ENCODE data around the gene UNCX. TPM values are rescaled to one million over a fixed set of nuclear protein-coding genes. Genes with fewer than 3 reads are reported as not detected.

UNCX gene
- total RNA-seq, 1 experiment from 2014 or later = not detected

GRCh38 chr7:1247527-1248041 is 14.9 kb downstream of the UNCX start:
- ATAC-seq = no peak
- TF ChIP-seq CBX3 (IDR thresholded peaks at IDR 0.05; ENCODE audit: low read depth) (no peak), FOSL1 (IDR thresholded peaks at IDR 0.05; ENCODE audit: low read depth) (no peak), ELF1 (IDR thresholded peaks at IDR 0.05; ENCODE audit: borderline replicate concordance, low read depth) (no peak), SIN3A (IDR thresholded peaks at IDR 0.05; ENCODE audit: low read depth) (no peak), SP1 (IDR thresholded peaks at IDR 0.05; ENCODE audit: low read depth) (no peak), POLR2AphosphoS5 (IDR thresholded peaks at IDR 0.05; ENCODE audit: low read depth, low read length) (no peak), TCF7L2 (IDR thresholded peaks at IDR 0.05; ENCODE audit: borderline replicate concordance, extremely low read depth, insufficient read depth, insufficient read length) (no peak), EZH2phosphoT487 (IDR thresholded peaks at IDR 0.05; ENCODE audit: borderline replicate concordance) (no peak), POLR2A (IDR thresholded peaks at IDR 0.05; ENCODE audit: borderline replicate concordance, extremely low read depth, insufficient read depth, insufficient read length) (no peak)
- TF ChIP-seq, protein P1, sequence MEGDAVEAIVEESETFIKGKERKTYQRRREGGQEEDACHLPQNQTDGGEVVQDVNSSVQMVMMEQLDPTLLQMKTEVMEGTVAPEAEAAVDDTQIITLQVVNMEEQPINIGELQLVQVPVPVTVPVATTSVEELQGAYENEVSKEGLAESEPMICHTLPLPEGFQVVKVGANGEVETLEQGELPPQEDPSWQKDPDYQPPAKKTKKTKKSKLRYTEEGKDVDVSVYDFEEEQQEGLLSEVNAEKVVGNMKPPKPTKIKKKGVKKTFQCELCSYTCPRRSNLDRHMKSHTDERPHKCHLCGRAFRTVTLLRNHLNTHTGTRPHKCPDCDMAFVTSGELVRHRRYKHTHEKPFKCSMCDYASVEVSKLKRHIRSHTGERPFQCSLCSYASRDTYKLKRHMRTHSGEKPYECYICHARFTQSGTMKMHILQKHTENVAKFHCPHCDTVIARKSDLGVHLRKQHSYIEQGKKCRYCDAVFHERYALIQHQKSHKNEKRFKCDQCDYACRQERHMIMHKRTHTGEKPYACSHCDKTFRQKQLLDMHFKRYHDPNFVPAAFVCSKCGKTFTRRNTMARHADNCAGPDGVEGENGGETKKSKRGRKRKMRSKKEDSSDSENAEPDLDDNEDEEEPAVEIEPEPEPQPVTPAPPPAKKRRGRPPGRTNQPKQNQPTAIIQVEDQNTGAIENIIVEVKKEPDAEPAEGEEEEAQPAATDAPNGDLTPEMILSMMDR (IDR thresholded peaks at IDR 0.05 in 2 of 3, conservative IDR thresholded peaks at IDR 0.05 in 1 of 3; ENCODE audit: borderline replicate concordance in 1 of 3, insufficient read depth in 1 of 3, low read depth in 2 of 3, low read length in 2 of 3) = no peak
- TF ChIP-seq, protein P2, sequence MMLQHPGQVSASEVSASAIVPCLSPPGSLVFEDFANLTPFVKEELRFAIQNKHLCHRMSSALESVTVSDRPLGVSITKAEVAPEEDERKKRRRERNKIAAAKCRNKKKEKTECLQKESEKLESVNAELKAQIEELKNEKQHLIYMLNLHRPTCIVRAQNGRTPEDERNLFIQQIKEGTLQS (IDR thresholded peaks at IDR 0.05) = no peak
- TF ChIP-seq, protein P3, sequence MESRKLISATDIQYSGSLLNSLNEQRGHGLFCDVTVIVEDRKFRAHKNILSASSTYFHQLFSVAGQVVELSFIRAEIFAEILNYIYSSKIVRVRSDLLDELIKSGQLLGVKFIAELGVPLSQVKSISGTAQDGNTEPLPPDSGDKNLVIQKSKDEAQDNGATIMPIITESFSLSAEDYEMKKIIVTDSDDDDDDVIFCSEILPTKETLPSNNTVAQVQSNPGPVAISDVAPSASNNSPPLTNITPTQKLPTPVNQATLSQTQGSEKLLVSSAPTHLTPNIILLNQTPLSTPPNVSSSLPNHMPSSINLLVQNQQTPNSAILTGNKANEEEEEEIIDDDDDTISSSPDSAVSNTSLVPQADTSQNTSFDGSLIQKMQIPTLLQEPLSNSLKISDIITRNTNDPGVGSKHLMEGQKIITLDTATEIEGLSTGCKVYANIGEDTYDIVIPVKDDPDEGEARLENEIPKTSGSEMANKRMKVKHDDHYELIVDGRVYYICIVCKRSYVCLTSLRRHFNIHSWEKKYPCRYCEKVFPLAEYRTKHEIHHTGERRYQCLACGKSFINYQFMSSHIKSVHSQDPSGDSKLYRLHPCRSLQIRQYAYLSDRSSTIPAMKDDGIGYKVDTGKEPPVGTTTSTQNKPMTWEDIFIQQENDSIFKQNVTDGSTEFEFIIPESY (IDR thresholded peaks at IDR 0.05; ENCODE audit: extremely low read depth, insufficient replicate concordance, low read length) = no peak
- TF ChIP-seq, protein P4, sequence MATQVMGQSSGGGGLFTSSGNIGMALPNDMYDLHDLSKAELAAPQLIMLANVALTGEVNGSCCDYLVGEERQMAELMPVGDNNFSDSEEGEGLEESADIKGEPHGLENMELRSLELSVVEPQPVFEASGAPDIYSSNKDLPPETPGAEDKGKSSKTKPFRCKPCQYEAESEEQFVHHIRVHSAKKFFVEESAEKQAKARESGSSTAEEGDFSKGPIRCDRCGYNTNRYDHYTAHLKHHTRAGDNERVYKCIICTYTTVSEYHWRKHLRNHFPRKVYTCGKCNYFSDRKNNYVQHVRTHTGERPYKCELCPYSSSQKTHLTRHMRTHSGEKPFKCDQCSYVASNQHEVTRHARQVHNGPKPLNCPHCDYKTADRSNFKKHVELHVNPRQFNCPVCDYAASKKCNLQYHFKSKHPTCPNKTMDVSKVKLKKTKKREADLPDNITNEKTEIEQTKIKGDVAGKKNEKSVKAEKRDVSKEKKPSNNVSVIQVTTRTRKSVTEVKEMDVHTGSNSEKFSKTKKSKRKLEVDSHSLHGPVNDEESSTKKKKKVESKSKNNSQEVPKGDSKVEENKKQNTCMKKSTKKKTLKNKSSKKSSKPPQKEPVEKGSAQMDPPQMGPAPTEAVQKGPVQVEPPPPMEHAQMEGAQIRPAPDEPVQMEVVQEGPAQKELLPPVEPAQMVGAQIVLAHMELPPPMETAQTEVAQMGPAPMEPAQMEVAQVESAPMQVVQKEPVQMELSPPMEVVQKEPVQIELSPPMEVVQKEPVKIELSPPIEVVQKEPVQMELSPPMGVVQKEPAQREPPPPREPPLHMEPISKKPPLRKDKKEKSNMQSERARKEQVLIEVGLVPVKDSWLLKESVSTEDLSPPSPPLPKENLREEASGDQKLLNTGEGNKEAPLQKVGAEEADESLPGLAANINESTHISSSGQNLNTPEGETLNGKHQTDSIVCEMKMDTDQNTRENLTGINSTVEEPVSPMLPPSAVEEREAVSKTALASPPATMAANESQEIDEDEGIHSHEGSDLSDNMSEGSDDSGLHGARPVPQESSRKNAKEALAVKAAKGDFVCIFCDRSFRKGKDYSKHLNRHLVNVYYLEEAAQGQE (IDR thresholded peaks at IDR 0.05; ENCODE audit: low read depth) = no peak
- H3K79me2 ChIP-seq (ENCODE audit: insufficient read depth, low read length) = no peaks in the 10 kb centered on the region
- no peak overlapping the region for H2AFZ ChIP-seq (ENCODE audit: low read depth, low read length, poor library complexity, severe bottlenecking)
- no peak overlapping the region for H3K27ac ChIP-seq (ENCODE audit: low read depth, low read length)
- H3K36me3 ChIP-seq (ENCODE audit: control insufficient read depth in 1 of 2, insufficient read depth in 2 of 2, low read length in 2 of 2) = no peaks in the 10 kb centered on the region
- H3K4me2 ChIP-seq (ENCODE audit: low read length) = no peak overlapping the region
- ChIA-PET RAD21 (ENCODE audit: low non-redundant PET in 1 of 2, low total read pairs in 2 of 2, uncharacterized antibody in 2 of 2, unreplicated experiment in 2 of 2) (no interaction called here), CTCF (interaction anchor here (0.7 kb wide), 1 partner anchor 218 kb away, joined by 3 read pairs; no protein-coding TSS in a partner anchor), POLR2A (no interaction called here)
- no peaks in the 10 kb centered on the region; the same call in 1 of the 2 replicates for H4K20me1 ChIP-seq (ENCODE audit: insufficient read depth)
- no peaks in the 10 kb centered on the region for H3K9me2 ChIP-seq (ENCODE audit: insufficient read depth)
- no peak for DNase-seq (ENCODE audit: low read depth, low spot score)
- H3K9me3 ChIP-seq (ENCODE audit: control insufficient read depth in 1 of 2, insufficient read depth in 1 of 2, low read depth in 1 of 2, low read length in 2 of 2) = no peaks in the 10 kb centered on the region
- H3K27me3 ChIP-seq (ENCODE audit: insufficient read depth, low read length) = no peaks in the 10 kb centered on the region
- intact Hi-C loops (cut with micrococcal nuclease) = no loop called here
- no TSS peak for BruUV-seq (replicated peaks)
- H3K4me3 ChIP-seq (replicated peaks in 1 of 2; ENCODE audit: low read depth in 1 of 2, low read length in 2 of 2) = no peak overlapping the region
- H3K9ac ChIP-seq (ENCODE audit: low read length) = no peak overlapping the region
- no peaks in the 10 kb centered on the region for H3K4me1 ChIP-seq (ENCODE audit: control insufficient read depth in 1 of 2, insufficient read depth in 2 of 2, low read length in 2 of 2)

Measured in HCT116 (cell line).